IPS DF 19.7 (cell line): ENCODE measurements around the gene TAAR8.
"Not testable (repeated sequence)": the region's sequence is repeated elsewhere in the genome, so short reads cannot be mapped to it uniquely, and the experiment has no call there.

ENCODE experiments used
- DNase-seq: peaks from one replicate; pipeline ENCODE4 v3.0.0-alpha.2; 2013; ENCODE audit warnings: low read depth, low spot score

Gene TAAR8, protein sequence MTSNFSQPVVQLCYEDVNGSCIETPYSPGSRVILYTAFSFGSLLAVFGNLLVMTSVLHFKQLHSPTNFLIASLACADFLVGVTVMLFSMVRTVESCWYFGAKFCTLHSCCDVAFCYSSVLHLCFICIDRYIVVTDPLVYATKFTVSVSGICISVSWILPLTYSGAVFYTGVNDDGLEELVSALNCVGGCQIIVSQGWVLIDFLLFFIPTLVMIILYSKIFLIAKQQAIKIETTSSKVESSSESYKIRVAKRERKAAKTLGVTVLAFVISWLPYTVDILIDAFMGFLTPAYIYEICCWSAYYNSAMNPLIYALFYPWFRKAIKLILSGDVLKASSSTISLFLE

DNA sequence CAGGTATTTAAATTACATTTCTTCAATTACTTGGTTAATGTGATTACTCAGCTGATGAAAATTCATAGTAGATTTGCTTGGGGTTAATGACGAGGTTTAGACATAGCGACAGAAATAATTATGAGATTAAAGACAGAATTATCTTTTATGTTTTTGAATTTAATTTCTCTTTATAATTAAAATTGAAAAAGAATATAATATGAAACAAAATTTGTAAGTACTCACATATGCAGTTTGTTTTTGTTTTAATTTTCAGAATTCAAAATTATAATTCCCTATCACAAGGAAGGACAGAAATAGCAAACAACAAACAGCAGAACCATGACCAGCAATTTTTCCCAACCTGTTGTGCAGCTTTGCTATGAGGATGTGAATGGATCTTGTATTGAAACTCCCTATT lies at the start of gene TAAR8:
TAAR8 (plus strand) TSS at position 301 of the 400 bp plus-strand sequence; CDS start at position 322, 21 bp downstream.
- DNase-seq, result no peak

DNA sequence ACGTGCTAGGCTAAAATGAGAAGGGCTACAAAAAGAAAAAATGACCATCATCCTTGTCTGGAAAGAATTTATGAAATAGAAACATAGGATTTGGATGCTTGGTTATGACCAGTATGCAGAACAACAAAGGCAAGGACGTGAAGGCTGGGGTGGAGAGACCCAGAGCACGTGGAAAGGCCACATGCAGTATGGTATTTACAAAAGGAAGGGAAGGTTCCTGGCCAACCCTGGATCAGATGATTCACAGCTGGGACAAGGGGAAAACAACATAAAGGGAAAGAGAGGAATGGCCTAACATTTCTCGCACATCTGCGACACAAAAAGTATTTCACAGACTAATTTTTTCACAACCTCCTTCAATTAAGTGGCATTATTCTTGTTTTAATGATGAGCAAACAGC lies 47.7 kb upstream of the TAAR8 start:
- no peak for DNase-seq

DNA sequence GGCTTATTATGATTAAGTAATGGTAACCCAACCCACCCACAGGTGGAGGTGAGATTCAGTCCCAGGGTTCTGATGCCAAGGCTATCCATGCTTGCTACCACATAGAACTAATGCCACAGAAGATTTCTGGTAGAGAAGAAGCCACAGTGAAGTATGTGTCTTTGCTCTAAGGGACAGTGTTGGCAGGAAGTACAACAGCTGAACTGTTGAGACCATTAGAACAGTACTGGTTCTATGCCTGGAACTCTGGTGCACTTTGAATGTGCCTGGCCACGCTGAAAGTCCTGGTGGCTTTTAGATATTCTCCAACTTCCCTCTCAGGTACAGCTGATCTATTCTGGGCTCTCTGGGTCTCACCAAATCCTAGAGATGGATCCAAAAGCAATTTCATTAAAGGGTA lies 47.3 kb upstream of the TAAR8 start:
- no peak for DNase-seq

DNA sequence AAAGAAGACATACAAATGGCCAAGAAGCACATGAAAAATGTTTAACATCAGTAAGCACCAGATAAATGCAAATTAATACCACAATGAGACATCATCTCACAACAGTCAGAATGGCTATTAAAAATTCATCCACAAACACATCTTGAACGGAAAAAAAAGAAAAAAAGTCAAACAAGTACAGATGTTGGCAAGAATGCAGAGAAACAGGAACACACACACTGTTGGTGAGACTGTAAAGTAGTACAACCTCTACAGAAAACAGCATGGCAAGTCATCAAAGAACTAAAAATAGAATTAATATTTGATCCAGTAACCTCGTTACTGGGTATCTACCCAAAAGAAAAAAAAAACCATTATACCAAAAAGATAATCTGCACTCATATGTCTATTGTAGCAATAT lies 46.0 kb upstream of the TAAR8 start:
- DNase-seq, result no peak

DNA sequence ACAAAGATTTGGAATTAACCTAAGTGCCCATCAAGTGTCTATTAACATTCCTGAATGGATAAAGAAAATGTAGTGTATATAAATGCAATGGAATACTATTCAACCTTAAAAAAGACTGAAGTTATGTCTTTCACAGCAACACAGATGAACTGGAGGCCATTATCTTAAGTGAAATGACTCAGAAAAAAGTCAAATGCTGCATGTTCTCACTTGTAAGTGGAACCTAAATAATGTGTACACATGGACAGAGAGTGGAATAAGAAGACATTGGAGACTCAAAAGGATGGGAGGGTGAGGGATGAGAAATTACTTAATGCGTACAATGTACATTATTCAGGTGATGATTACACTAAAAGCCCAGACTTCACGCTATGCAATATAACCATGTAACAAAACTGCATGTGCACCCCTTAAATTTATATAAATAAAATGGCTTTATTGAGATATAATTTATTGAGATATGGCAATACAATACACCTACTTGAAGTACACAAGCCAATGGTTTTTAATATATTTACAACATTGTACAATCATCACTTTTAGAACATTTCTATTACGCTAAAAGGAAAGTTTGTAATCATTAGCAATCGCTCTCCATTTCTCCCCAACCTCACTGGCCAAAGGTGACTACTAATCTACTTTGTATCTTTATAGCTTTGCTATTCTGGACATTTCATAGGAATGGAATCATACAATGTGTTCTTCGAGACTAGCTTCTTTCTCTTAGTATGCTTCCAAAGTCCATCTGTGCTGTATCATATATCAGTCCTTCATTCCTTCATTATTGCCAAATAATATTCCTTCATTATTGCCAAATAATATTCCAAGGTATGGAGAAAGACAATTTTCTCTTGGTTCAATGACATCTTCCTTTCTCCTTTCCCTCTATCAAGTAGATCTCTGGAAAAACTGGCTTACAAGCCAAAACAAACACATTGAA lies 45.3 kb upstream of the TAAR8 start:
- DNase-seq, result no peak

DNA sequence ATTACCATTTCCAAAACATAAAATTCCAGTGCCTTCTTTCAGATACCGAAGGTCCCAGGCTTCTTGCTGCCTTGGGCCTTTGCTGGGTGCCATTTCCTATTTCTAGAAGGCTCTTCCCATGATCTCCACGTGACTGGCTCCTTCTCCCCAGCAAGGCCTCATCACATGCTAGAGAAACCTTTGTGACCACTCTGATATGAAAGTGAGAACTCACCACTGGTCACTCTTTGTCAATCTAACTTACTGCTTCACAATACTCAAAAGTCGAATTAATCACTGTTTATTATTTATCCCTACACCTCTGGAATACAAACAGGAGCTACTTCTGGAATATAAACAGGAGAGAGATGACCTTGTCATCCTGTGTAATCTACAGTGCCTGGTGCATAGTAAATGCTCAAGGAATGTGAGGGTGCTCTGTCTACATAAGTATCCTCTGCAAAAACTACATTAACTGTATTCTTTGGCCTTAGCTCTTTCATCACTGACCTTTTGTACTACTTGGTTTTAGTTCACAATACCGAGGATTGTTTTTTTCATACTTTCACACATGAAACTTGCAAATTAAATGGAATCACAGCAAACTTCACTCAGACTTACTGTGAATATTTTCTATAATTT lies 41.2 kb upstream of the TAAR8 start:
- DNase-seq, result no peak

DNA sequence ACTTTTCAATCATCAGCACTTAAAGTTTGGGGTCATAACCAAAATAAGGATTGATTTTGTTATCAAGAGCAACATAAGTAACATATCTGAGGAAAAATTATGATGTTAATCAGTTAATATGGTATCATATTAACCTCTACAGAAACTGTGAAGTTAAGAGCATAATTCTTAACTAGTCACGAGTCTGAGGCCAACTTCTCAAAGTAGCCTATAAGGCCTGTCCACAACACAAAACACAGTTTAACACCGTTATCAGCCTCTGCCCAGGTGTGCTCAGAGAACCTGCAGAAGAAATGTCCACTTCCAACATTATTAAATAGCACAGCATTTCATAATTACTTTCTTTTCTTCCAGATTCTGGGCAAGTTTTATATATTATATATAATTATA lies 40.6 kb upstream of the TAAR8 start:
- DNase-seq, result no peak

DNA sequence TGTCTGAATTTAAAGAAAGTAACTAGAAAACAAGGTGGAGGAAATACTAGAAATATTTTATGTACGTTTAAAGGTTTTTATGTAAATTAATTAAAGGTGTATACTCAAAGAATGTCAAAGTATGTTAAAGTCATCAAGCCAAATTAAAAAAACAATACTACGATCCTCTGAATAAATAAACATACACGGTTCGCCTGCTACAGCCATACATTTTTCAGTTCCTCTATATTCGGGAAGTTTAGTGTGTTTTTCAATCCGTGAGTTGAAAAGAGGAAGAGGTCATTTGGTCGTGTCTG lies 40.2 kb upstream of the TAAR8 start:
- no peak for DNase-seq

DNA sequence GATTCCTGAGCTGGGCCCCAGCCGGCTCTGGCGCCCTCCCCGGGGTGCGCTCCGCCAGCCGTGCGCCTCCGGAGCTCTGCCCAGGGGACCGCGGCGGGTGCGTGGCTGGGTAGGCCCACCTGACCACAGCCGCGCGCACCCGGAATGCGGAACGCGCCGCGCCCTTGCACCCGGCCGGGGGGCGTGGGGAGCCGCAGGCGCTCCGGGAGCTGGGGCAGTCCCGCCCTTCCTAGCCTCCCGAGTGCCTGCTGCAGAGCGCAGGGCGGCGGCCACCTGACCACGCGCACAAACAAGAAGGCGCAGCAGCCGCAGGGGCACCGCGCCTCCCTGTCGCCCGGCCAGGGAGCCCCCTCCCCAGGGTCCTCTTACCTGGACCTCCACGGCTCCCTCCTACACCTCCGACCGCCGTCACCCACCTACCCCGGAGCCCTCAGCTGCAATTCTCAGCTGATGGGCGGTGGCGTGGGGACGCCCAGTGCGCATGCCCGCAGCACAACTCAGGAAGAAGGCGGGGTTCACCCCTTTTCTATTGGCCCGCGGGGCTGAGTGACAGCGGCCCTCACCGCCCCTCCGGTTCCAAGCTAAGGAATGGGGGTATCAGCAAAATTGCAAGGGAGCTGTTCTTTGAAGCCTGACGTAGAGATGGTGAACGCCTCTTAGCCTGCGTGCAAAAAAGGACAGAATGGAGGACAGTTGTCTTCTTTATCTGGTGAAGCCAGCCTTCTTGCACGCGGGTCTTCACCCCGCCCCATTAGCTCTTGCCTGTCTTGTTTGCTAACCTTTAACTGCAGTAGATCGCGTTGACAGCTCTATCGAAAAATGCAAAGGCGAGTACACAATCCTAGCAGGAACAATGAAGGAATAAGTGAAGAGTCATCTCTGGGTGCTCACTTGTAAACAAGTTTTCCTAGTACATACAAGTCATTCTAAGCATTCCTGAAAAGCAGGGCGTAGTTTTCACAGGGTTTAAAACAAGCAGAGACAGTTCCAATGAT lies 39.5 kb upstream of the TAAR8 start, which contains the start of gene STX7:
STX7 (minus strand) TSS at position 479 of the 995 bp plus-strand sequence. CDS start 9,586 bp downstream, outside the sequence.
- peak; percentile 40 for DNase-seq

DNA sequence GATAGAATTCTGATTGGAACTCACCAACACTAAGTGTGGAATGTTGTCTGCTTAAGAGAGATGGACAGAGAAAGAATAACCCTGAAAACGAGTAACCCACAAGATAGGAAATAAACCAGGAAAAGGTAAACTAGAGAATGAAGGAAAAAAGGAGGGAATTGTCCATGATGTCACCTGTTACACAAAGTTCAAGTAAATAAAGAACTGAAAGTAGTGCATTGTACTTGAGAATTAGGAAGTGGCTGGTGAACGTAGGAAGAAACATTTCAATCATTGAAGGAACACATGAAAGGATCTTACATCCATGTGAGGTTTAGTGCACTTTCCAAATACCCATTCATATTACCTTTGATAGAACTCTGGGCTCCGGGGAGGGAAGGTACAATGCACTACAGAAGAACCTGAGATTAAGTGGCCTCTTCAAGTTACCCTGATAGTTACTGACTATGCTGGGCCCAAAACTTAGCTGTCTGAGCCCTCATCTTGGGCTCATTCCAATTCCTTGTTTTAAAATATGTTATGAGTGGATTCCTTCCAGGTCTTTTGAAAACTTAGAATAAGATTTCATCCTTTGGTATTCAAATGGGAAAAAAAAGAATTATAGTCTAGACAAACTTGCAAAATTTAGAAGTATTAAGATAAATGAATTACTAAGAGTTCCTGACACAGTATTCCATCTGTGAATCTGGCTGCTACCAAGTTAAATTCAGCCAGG lies 38.5 kb upstream of the TAAR8 start:
- DNase-seq, result no peak

DNA sequence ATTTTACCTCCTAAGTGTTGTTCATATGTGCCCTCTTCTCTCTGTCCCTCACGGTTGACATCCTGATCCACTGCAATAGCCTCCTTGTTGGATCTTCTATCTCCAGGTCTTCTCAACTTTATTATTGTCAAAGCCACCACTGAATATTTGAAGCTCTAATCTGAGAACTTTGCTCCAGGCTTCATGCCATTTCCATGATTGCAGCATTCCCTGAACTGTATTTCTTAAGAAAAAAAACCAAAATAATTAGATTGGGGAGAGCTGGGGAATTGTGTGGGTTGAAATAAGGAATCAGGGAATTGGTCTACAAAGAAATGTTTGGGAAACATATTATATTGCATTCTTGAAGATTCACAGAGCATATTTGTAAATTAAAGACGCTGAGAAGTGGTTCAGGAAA lies 37.1 kb upstream of the TAAR8 start:
- no peak for DNase-seq

DNA sequence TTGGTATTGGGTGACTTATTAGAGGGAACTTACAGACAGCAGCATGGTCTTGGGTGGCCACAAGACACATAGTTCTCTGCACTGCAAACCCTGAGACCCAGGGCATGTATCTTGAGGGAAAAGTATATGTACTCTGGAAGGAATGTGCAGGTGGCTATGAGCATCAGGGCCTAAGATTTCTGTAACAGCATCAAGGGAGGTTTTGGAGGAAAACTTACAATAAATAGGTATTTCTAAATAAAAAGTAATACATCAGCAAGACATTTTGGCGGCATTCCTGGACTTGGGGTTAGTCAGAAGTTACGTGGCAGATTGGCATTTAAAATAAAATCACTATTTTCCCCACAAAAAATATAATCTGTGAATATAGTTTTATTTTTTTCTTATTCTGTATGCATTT lies 31.5 kb upstream of the TAAR8 start:
- DNase-seq, result no peak

DNA sequence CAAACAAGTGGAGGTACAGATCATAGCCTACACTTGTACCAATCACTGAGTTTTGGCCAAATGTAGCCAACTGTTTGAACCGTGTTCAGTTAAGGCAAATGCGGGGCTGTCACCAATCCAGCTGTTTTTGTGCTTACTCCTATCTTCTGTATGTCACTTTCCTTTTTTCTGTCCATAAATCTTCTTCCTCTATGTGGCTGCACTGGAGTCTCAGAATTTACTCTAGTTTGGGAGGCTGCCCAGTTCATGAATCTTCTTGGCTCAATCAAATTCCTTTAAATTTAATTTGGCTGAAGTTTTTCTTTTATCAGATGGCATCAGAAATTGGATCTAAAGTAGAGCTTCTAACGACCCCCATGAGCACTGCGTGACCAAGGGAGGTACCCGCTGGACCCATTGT lies 27.8 kb upstream of the TAAR8 start:
- DNase-seq, result no peak

DNA sequence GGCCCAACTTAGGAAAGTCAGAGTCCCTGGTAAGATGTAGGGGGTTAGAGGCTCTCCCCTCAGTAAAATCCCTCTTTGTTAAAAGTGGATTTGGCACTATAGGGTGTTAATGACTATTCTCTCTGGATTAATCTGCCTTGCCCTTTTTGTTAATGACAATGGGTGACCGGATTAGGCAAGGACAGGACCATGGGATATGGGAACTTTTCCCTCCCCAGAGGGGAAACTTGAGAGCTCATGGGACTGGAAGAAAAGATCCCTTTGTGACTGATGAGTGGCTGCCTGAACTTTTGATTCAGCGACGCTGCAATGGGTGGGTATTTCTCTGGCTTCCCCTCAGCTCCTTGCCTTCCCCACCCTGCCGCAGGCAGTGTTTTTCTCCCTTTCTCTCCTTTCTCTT lies 26.6 kb upstream of the TAAR8 start:
- no peak for DNase-seq

DNA sequence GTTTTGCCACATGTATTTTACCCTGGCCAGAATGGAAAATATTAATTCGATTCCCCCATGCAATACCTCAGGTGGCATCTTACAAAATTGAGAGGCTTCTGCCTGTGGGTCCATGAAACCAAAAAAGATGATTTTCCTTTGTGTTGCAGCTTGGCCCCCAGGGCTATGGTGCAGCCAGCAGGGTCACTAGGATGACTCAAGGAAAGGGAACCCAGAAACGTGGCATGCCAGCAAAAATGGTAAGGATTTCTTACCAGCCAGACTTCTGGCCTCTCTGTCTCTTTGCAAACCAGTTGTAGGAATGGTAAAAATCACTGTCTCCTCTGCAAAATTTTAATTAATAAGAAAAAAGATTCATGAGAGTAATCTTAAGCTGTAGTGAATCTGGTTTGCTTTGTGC lies 26.0 kb upstream of the TAAR8 start:
- DNase-seq, result no peak

DNA sequence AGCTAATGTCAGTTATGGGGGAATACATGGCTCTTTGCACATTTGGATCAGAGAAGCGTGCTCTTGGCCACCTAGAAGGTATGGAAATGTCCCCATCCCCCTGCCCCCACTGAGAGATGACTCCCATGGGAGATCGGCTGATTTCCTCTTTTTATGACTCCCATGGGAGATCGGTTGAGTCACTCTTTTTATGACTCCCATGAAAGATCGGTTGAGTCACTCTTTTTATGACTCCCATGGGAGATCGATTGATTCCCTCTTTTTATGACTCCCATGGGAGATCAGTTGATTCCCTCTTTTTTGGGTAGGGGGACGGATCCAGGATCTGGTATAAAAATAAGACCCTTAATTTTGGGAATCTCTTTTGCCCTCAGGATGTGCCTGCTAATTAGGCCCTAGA lies 24.7 kb upstream of the TAAR8 start:
- no peak for DNase-seq

DNA sequence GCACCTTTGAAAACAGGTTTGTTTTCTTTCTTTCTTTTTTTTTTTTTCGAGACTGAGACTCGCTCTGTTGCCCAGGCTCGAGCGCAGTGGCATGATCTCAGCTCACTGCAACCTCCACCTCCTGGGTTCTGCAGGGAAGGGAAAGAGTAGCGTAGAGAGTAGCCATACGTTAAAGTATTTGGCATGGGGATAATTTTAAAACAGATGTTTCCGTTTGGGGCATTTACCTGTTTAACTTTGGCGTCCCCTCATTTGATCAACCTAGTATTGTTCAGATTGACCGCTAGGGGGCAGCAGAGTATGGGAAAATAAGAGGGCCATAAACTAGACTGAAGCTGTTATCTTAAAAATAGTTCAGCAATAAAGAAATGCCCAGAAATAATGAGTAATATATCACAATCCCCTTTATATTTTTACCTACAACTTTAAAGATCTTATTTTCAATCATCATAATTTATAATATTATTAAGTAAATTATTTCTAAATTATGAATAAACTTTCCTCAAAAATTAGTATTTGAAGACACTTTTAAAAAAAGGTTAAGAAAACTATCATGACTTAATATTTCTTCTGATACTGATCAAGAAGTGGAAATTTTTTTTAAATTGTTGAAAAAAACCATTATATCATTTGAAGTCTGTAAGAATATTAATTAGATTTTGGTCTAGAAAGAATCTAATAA lies 22.0 kb upstream of the TAAR8 start:
- no peak for DNase-seq

DNA sequence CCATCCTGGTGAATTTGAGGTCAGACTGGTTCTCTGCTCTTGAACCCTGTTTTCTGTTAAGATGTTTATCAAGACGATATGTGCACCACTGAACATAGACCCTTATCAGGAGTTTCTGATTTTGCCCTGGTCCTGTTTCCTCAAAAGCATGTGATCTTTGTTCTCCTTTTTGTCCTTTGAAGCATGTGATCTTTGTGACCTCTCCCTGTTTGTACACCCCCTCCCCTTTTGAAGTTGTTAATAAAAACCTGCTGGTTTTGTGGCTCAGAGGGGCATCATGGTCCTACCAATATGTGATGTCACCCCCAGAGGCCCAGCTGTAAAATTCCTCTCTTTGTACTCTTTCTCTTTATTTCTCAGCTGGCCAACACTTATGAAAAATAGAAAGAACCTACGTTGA lies 17.9 kb upstream of the TAAR8 start:
- DNase-seq, result not testable (repeated sequence)

DNA sequence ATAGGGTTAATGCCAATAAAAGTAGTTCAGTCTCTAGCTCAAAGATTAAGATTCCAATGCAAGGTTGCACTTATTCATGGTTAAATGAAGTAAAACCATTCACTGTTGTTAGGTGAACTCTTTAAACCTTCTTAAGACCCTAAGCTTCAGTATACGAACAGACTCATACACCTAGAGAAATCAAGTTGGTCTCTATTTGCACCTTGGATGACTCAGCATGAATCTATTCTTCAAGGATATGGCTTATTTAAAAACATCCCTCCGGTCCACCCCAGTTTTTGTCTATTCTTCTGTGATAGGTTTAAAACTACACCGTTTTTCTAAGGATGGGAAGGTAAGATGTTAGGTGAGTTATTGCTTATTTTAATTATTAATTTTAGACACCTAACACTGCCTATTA lies 15.3 kb upstream of the TAAR8 start:
- DNase-seq, result no peak

DNA sequence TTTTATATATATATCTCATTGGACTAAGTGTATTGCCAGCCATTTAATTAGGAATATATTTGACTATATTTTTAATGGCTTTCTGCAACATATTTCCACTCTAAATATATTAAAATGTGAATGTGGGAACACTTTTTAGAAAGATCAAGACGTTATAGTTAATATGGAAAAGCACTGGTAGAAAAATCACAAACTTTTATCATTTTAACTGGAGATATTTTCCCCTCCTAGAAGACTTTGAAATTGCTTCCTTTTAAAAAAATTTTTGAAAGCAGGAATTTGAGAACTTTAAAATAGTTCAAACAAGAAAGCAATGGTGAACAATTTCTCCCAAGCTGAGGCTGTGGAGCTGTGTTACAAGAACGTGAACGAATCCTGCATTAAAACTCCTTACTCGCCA lies 14.5 kb upstream of the TAAR8 start, which contains the start of gene TAAR9:
TAAR9 (plus strand) TSS at position 301 of the 400 bp plus-strand sequence; CDS start at position 314, 13 bp downstream.
- DNase-seq, result no peak
